GM18505 (cell line): ENCODE results near the gene PTPRQ.
A peak's percentile ranks its signal among the peaks of the same experiment; 100 is the strongest.
"Not testable (repeated sequence)": the region's sequence is repeated elsewhere in the genome, so short reads cannot be mapped to it uniquely, and the experiment has no call there.

Experiments used
- ATAC-seq: cut with Tn5 transposase; IDR thresholded peaks from one replicate; pipeline ENCODE4 v1.9.1; 2021; ENCODE audit not compliant: unreplicated experiment
- POLR2A ChIP-seq: IDR thresholded peaks from 4 replicates; pipeline ENCODE4 v1.6.1; 2011; ENCODE audit warnings: borderline replicate concordance; ENCODE audit not compliant: insufficient read depth, insufficient read length; ENCODE audit errors: extremely low read depth

PTPRQ gene

DNA sequence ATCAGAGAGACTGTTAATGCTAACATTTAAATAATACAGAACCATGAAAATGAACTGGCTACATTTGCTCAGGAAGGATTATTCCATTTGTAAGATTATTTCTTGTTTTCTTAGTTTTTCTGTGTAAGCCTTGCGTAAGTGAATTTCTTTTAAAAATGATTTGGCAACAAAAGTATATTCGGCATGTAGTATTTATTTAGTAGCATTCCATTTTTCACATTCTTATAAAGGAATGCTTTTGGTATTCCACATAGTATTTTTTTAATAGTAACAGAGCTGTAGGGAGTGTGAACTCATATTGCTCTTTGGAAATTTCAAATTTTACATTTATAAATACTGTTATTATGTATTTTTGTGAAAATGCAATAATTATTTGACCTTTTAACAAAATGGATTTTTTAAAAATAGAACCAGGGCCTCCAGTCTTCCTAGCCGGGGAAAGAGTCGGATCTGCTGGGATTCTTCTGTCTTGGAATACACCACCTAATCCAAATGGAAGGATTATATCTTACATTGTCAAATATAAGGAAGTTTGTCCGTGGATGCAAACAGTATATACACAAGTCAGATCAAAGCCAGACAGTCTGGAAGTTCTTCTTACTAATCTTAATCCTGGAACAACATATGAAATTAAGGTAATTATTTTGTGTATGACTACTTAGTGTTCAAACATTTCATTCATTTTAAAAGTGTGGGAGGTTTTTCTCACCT lies 1.2 kb downstream of the PTPRQ start:
- ATAC-seq: no peak
- TF ChIP-seq POLR2A: no peak

DNA sequence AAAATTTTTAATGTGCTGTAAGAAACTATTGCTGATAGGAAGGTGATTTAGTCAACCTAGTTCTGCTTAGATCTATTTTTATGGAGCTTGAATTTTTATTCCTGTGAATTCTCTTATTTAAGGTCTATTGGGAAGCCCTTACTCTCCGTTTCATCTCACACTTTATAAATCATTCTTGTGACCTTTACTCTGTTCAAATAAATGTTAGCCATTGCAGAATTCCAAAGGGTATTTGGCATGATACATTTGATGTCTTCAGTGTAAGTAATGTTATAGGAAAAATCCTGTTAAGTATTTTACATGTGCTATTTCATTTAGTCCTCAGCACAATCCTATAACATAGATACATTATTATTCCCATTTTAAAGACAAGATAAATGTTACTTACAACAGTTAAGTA lies 12.5 kb downstream of the PTPRQ start:
- no peak for ATAC-seq
- no peak for TF ChIP-seq POLR2A

DNA sequence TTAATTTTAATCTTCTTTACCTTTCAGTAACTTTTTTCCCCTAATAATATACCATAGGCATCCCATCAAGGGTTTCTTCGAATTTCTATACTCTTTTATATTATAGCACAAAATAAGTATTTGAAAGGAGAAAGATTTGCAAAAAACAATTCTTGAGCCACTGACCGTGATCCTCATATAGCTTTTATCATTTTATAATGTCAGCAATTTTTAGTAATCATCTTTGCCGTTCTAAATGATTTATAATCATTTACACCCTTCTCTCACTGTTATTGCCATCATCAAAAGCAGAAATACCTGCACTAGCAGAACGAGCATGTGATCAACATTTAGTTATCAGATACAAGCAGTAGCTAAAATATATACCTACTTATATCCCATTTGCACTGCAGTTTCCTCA lies 16.9 kb downstream of the PTPRQ start:
- no peak for TF ChIP-seq POLR2A
- no peak for ATAC-seq

DNA sequence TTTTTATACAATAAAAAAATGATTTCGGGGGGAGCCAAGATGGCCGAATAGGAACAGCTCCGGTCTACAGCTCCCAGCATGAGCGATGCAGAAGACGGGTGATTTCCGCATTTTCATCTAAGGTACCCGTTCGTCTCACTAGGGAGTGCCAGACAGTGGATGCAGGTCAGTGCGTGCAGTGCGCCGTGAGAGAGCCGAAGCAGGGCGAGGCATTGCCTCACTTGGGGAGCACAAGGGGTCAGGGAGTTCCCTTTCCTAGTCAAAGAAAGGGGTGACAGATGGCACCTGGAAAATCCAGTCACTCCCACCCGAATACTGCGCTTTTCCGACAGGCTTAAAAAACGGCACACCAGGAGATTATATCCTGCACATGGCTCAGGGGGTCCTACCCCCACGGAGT lies 17.8 kb downstream of the PTPRQ start:
- ATAC-seq: not testable (repeated sequence)

DNA sequence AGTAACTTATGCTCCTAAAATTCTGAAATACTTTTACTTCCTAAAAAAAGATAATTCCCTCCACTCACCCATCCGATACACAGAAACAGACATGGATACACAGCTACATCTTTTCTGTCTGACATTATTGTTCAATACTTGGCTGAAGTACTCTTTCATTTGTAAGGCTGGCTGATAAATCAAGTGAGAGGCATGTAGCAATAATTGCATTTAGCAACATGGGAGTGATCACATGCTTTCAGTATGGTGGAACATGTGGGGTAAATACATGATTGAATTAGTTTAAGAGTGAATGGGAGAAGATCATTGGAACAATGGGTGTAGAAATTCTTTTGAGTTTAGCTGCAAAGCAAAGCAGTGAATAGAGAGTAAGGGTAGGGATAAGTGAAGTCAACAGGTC lies 25.6 kb downstream of the PTPRQ start:
- ATAC-seq: no peak
- TF ChIP-seq POLR2A: no peak

DNA sequence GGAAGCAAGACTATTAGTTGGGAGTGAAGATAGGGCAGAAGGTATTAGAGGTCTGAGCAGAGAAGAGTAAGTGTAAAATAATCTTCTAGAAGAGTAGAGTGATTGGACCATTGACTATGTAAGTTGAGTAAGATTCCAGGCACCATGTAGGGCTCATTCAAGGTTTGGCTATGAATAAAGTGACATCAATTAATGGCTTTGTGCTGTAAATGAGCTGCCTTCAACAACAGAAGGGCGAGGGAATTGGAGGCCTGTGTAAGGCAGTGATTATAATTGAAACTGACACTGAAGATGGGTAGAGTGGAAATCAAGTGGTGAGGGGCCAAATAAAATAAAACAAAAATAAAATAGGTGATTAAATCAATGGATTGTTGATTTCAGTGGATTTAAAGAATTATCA lies 26.4 kb downstream of the PTPRQ start:
- TF ChIP-seq POLR2A: no peak
- ATAC-seq: no peak

DNA sequence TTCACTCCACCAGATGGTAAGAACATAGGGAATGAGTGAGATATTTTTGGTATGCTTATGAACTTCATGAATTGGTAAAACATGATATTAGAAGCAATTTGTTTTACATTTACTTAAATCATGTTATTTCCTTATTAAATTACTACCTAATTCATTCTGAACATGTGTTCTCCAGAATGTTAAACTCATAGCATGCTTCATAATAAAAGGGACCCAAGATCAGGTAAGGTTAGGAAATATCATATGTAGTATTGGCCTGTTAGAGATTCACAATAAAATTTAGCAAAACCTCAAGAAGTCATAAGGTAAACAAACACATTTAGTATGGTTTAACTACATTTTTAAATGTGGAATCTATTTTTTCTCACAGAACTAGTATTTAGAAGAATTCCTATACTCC lies 28.2 kb downstream of the PTPRQ start:
- ATAC-seq: no peak
- TF ChIP-seq POLR2A: no peak

DNA sequence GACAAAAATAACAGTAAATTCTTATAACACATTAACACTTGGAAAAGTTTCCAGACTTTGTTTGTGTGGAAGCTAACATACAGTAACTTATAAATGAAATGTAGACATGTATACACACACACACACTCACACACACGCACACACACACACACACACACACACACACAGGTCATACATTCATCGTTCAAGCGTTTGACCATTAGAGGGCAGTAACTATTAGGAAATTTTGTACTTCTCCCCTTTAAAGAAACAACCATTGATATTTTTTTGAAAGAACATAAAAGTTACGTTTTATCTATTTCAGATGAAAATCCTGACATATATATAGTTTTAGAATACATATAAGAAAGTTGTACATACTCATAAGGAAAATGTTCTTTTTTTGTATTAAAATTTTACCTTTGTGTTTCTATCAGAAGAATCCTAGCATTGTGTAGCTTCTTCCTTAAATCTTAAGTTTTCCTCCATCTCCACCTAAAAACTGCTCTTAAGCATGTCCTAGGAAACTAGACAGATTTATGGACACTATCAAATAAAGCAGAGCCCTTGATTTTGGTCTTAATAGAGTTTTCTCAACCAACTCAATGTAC lies 29.0 kb downstream of the PTPRQ start:
- no peak for TF ChIP-seq POLR2A
- ATAC-seq: peak; percentile 67

- not testable (repeated sequence) for ATAC-seq
Observed at GRCh38 chr12:80477521-80478145, 33.6 kb downstream of the PTPRQ start.

- ATAC-seq: no peak
- no peak for TF ChIP-seq POLR2A
Observed at GRCh38 chr12:80484746-80485145, 40.7 kb downstream of the PTPRQ start.

- ATAC-seq: no peak
- no peak for TF ChIP-seq POLR2A
Observed at GRCh38 chr12:80485222-80485987, 41.4 kb downstream of the PTPRQ start.

- ATAC-seq: no peak
- TF ChIP-seq POLR2A: no peak
Observed at GRCh38 chr12:80490329-80490728, 46.3 kb downstream of the PTPRQ start.

DNA sequence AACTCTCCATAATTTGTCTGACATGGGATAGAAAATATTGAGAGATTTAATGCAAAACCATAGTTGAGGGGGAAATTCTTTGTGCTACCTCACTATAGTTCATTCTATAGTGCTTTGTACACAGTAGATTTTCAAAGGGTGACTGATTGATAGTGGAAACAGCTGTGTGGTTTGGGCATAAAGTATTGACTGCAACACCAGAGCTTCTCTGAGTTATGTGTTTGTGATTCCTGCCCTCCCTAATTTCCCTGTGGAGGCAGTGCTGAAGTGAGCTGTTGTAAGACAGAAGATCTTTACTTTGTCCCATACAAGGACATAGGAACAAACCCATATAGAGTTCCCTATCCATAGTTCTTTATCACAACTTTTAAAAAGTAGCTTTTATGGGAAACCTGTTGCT lies 47.1 kb downstream of the PTPRQ start:
- ATAC-seq: no peak
- no peak for TF ChIP-seq POLR2A

- ATAC-seq: no peak
Observed at GRCh38 chr12:80493466-80493865, 49.4 kb downstream of the PTPRQ start.

More at GRCh38 chr12:80493466-80493865, 49.4 kb downstream of the PTPRQ start:
- no peak for TF ChIP-seq POLR2A
